ENCODE results near the gene ELF1.

DNA sequence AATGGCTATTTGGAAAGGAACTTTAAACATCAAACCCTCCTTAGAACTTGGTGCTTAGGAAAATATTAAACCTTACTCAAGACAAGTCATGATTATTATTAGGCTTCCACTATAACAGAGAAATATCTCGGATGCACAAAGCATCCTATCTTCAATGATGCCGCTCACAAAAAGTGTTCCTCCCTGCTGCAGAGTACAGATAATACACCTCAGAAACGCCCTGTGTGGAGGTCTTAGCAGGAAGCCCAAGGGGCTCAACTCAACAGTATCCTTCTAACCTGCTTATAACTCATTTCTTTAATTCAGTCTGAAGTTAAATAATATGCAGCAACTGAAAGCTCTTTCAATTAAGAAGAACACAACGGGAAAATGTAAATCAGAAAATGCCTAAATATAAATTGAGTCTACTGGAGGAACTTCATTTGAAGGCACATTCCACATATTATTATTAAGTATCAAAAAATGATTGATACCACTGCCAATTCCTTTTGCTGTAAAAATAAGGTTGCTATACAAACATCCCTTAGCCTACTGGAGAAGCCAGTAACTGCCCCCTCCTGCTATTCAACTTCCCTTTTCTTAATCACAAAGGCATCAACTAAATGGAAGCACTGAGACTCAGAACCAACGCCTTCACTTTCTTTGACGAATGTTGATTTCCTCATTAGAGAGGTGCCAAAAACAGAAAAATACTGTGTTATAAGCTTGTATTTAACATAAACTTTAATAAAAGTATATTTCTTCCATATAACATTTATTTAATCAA, 12.0 kb downstream of the ELF1 start:
- TF ChIP-seq, protein P1, sequence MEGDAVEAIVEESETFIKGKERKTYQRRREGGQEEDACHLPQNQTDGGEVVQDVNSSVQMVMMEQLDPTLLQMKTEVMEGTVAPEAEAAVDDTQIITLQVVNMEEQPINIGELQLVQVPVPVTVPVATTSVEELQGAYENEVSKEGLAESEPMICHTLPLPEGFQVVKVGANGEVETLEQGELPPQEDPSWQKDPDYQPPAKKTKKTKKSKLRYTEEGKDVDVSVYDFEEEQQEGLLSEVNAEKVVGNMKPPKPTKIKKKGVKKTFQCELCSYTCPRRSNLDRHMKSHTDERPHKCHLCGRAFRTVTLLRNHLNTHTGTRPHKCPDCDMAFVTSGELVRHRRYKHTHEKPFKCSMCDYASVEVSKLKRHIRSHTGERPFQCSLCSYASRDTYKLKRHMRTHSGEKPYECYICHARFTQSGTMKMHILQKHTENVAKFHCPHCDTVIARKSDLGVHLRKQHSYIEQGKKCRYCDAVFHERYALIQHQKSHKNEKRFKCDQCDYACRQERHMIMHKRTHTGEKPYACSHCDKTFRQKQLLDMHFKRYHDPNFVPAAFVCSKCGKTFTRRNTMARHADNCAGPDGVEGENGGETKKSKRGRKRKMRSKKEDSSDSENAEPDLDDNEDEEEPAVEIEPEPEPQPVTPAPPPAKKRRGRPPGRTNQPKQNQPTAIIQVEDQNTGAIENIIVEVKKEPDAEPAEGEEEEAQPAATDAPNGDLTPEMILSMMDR (conservative IDR thresholded peaks at IDR 0.05) = no peak
- no peak for TF ChIP-seq EZH2 (IDR thresholded peaks at IDR 0.05; ENCODE audit: low read depth)

Data from PC-9 (cell line).